Measurements from ENCODE around the gene PBLD.

GRCh38 chr10:68280758-68281157, 52.0 kb downstream of the PBLD start:
- TF ChIP-seq CTCF (IDR thresholded peaks at IDR 0.05) (no peak), REST (IDR thresholded peaks at IDR 0.05; ENCODE audit: insufficient read depth in 1 of 2, low read depth in 2 of 2, low read length in 1 of 2) (no peak), TCF7L2 (IDR thresholded peaks at IDR 0.05; ENCODE audit: low read depth, low read length) (no peak), POLR2AphosphoS5 (IDR thresholded peaks at IDR 0.05; ENCODE audit: low read depth, low read length) (no peak), SIN3A (IDR thresholded peaks at IDR 0.05; ENCODE audit: borderline replicate concordance, insufficient read depth, low read depth, low read length) (no peak)

All from Panc1 (cell line).